GM18498 (cell line): ENCODE measurements around the gene LRP5.

ENCODE experiments used
- ATAC-seq: cut with Tn5 transposase; IDR thresholded peaks from one replicate; pipeline ENCODE4 v1.9.1; 2021; ENCODE audit warnings: mild to moderate bottlenecking, moderate library complexity; ENCODE audit not compliant: unreplicated experiment

Gene LRP5

GRCh38 chr11:68328374-68329091 is 16.1 kb downstream of the LRP5 start:
- ATAC-seq = no peak

GRCh38 chr11:68329536-68329935 is 17.1 kb downstream of the LRP5 start:
- no peak for ATAC-seq

GRCh38 chr11:68329978-68330699 is 17.7 kb downstream of the LRP5 start:
- no peak for ATAC-seq

- no peak for ATAC-seq
Observed at GRCh38 chr11:68330700-68331337, 18.4 kb downstream of the LRP5 start.

GRCh38 chr11:68331338-68331947 is 19.1 kb downstream of the LRP5 start:
- ATAC-seq = no peak

GRCh38 chr11:68332186-68332585 is 19.8 kb downstream of the LRP5 start:
- no peak for ATAC-seq

GRCh38 chr11:68333173-68333572 is 20.8 kb downstream of the LRP5 start:
- no peak for ATAC-seq

- ATAC-seq = no peak
Observed at GRCh38 chr11:68334923-68335322, 22.5 kb downstream of the LRP5 start.

- no peak for ATAC-seq
Observed at GRCh38 chr11:68335683-68336082, 23.3 kb downstream of the LRP5 start.

- no peak for ATAC-seq
Observed at GRCh38 chr11:68336716-68337115, 24.3 kb downstream of the LRP5 start.

- ATAC-seq = no peak
Observed at GRCh38 chr11:68337399-68337835, 25.0 kb downstream of the LRP5 start.

- no peak for ATAC-seq
Observed at GRCh38 chr11:68338051-68338780, 25.8 kb downstream of the LRP5 start.

GRCh38 chr11:68340003-68340767 is 27.8 kb downstream of the LRP5 start:
- ATAC-seq = no peak

- ATAC-seq = no peak
Observed at GRCh38 chr11:68340784-68341556, 28.6 kb downstream of the LRP5 start.

GRCh38 chr11:68341557-68342458 is 29.4 kb downstream of the LRP5 start:
- no peak for ATAC-seq

- no peak for ATAC-seq
Observed at GRCh38 chr11:68342459-68343158, 30.2 kb downstream of the LRP5 start.

- no peak for ATAC-seq
Observed at GRCh38 chr11:68343761-68344256, 31.4 kb downstream of the LRP5 start.
